OCI-LY3 (cell line): Measurements from ENCODE around the gene SPANXA1.

ENCODE experiments used
- CTCF ChIP-seq: fragments of 200-600, 300-600 bp; sonication (generic); IDR thresholded peaks from 2 replicates; pipeline ENCODE4 v1.5.1; 2014; ENCODE audit warnings: antibody characterized with exemption, low read length, low read depth
- EZH2phosphoT487 ChIP-seq: fragments of 200-600 bp; shearing (Covaris generic); IDR thresholded peaks from 2 replicates; pipeline ENCODE4 v1.6.1; 2018; ENCODE audit warnings: antibody characterized with exemption, mixed run types, low read depth

- no peak for TF ChIP-seq CTCF
- TF ChIP-seq EZH2phosphoT487 = no peak
Observed at GRCh38 chrX:141619336-141619735, 34.8 kb upstream of the SPANXA1 start.
